HL-60 (cell line): ENCODE data around the gene NIPBL.

Experiments used
- DNase-seq, 2 experiments: peaks; one replicate each; pipeline ENCODE4 v3.0.0-alpha.2; 2010 to 2020; ENCODE audit warnings: low read depth in 1 of 2, low spot score in 1 of 2
- H3K27ac ChIP-seq: fragments of 250-450 bp; sonication (Bioruptor Pico); replicated peaks from 2 replicates; pipeline ENCODE4 v1.5.1; 2020; ENCODE audit warnings: mild to moderate bottlenecking, moderate library complexity
- H3K27me3 ChIP-seq: fragments of 250-450 bp; sonication (Bioruptor Pico); 2 replicates; pipeline ENCODE4 v1.5.1; 2021; ENCODE audit warnings: mild to moderate bottlenecking, moderate library complexity; ENCODE audit not compliant: insufficient read depth, poor library complexity, severe bottlenecking
- H3K4me3 ChIP-seq: replicated peaks from 2 replicates; pipeline ENCODE4 v1.5.1; 2011; ENCODE audit warnings: mild to moderate bottlenecking, control low read depth, low read length; ENCODE audit not compliant: insufficient read depth
- CTCF ChIP-seq: IDR thresholded peaks from one replicate; pipeline ENCODE4 v1.5.1; 2011; ENCODE audit warnings: low read length, control low read depth, inconsistent platforms; ENCODE audit not compliant: insufficient read depth
- GABPA ChIP-seq: IDR thresholded peaks from 2 replicates; pipeline ENCODE4 v1.6.1; 2012; ENCODE audit warnings: low read depth
- POLR2AphosphoS5 ChIP-seq: IDR thresholded peaks from 2 replicates; pipeline ENCODE4 v1.6.1; 2012; ENCODE audit warnings: low read depth
- SPI1 ChIP-seq: IDR thresholded peaks from 2 replicates; pipeline ENCODE4 v1.6.1; 2012; ENCODE audit warnings: low read depth, mild to moderate bottlenecking, borderline replicate concordance
- TF ChIP-seq, protein P1 (sequence below): IDR thresholded peaks from 2 replicates; pipeline ENCODE4 v1.6.1; 2012; ENCODE audit warnings: low read depth; ENCODE audit not compliant: insufficient replicate concordance

The NIPBL gene

GRCh38 chr5:36882250-36882649, 5.7 kb downstream of the NIPBL start:
- no peak for DNase-seq
- TF ChIP-seq CTCF: no peak
- no peak for TF ChIP-seq GABPA
- TF ChIP-seq POLR2AphosphoS5: no peak
- no peak for TF ChIP-seq SPI1
- TF ChIP-seq, protein P1, sequence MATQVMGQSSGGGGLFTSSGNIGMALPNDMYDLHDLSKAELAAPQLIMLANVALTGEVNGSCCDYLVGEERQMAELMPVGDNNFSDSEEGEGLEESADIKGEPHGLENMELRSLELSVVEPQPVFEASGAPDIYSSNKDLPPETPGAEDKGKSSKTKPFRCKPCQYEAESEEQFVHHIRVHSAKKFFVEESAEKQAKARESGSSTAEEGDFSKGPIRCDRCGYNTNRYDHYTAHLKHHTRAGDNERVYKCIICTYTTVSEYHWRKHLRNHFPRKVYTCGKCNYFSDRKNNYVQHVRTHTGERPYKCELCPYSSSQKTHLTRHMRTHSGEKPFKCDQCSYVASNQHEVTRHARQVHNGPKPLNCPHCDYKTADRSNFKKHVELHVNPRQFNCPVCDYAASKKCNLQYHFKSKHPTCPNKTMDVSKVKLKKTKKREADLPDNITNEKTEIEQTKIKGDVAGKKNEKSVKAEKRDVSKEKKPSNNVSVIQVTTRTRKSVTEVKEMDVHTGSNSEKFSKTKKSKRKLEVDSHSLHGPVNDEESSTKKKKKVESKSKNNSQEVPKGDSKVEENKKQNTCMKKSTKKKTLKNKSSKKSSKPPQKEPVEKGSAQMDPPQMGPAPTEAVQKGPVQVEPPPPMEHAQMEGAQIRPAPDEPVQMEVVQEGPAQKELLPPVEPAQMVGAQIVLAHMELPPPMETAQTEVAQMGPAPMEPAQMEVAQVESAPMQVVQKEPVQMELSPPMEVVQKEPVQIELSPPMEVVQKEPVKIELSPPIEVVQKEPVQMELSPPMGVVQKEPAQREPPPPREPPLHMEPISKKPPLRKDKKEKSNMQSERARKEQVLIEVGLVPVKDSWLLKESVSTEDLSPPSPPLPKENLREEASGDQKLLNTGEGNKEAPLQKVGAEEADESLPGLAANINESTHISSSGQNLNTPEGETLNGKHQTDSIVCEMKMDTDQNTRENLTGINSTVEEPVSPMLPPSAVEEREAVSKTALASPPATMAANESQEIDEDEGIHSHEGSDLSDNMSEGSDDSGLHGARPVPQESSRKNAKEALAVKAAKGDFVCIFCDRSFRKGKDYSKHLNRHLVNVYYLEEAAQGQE: no peak
- H3K27ac ChIP-seq: no peak overlapping the region
- H3K27me3 ChIP-seq: no peaks in the 10 kb centered on the region
- H3K4me3 ChIP-seq: no peak overlapping the region

- H3K4me3 ChIP-seq: no peak overlapping the region
- no peak overlapping the region for H3K27ac ChIP-seq
- no peak for TF ChIP-seq SPI1
- TF ChIP-seq, protein P1: no peak
- no peak for TF ChIP-seq POLR2AphosphoS5
- TF ChIP-seq GABPA: no peak
- TF ChIP-seq CTCF: no peak
- no peak for DNase-seq
- H3K27me3 ChIP-seq: no peaks in the 10 kb centered on the region
Measured at GRCh38 chr5:36883894-36884462, 7.4 kb downstream of the NIPBL start.

GRCh38 chr5:36885149-36885548, 8.6 kb downstream of the NIPBL start:
- Histone ChIP-seq H3K27me3 (no peaks in the 10 kb centered on the region), H3K27ac (no peak overlapping the region), H3K4me3 (no peak overlapping the region)
- TF ChIP-seq GABPA (no peak), SPI1 (no peak), CTCF (no peak), POLR2AphosphoS5 (no peak)
- TF ChIP-seq, protein P1: no peak
- no peak for DNase-seq
